IgD-negative memory B cell (primary cell): ENCODE data around the gene U2AF2. TPM values are rescaled to one million over a fixed set of nuclear protein-coding genes. Genes with fewer than 3 reads are reported as not detected.

Source experiments
- H3K27ac Mint-ChIP-seq, 3 donors: one replicate each; pipeline ENCODE4 v1.8.0; 2020 to 2022; ENCODE audit warnings: mild to moderate bottlenecking in 3 of 3, mixed read lengths in 3 of 3, moderate library complexity in 1 of 3
- H3K27me3 Mint-ChIP-seq: one replicate; pipeline ENCODE4 v1.8.0; 2021; ENCODE audit warnings: mixed read lengths
- H3K36me3 Mint-ChIP-seq: one replicate; pipeline ENCODE4 v1.8.0; 2020; ENCODE audit warnings: mild to moderate bottlenecking, mixed read lengths
- H3K4me1 Mint-ChIP-seq, 3 donors: one replicate each; pipeline ENCODE4 v1.8.0; 2020 to 2022; ENCODE audit warnings: mixed read lengths in 3 of 3, mild to moderate bottlenecking in 1 of 3
- H3K4me3 Mint-ChIP-seq, 4 donors: one replicate each; pipeline ENCODE4 v1.8.0; 2020 to 2022; ENCODE audit warnings: mild to moderate bottlenecking in 4 of 4, mixed read lengths in 4 of 4, moderate library complexity in 3 of 4
- H3K9me3 Mint-ChIP-seq, 3 donors: one replicate each; pipeline ENCODE4 v1.8.0; 2020 to 2021; ENCODE audit warnings: mixed read lengths in 3 of 3, mild to moderate bottlenecking in 1 of 3
- polyA plus RNA-seq: library from polyadenylated mRNA; unstranded; fragments of 300-500 nt; fragmentation: Illumina TruSeq; gene quantifications from one replicate; pipeline ENCODE4 v1.2.3, GENCODE V29; 2021

U2AF2 gene
- 14.2 TPM for polyA plus RNA-seq

DNA sequence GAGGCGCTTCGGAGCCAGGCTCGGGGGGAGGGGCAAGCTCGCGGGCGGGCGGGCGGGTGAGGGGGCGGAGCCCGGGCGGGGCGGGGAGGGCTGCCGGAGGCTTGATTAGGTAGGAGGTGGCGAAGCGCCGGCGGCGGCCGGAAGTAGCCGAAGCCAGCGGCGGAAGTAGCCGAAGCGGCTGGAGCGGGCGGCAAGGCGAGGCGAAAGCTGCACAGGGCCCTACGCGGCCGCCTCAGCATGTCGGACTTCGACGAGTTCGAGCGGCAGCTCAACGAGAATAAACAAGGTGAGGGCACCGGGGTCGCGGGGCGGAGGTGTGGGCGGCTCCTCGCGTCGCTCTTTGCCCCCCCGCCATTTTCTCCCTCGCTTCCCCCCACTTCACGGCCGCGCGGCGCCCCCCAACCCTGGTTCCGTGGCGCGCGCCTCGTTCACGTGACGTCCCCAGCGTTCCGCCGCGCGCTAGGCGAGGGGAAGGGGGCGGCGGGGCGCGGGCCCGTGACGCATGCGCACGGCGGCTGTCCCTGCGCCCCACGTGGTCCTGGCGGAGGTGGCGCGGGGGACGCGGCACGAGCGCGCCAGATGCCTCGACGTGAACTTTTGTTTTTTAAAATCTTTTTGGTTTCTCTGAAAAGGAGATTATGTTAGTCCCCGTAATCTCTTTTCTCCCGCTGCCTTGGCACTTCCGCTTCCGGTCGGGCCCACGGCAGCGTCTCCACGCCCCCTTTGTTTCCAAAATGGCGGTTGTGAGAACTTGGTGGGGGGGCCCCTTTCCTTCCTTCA, at the start of gene U2AF2:
U2AF2 (plus strand) TSS at position 168 of the 780 bp plus-strand sequence; CDS start at position 238, 70 bp downstream.
- Mint-ChIP-seq H3K9me3 (no peaks in the 10 kb centered on the region), H3K36me3 (peaks cover 3% of the 10 kb centered on the region), H3K4me1 (peaks cover 27 to 39% (median 32%) of the 10 kb centered on the region in 3 donors), H3K27me3 (no peaks in the 10 kb centered on the region), H3K4me3 (peak within 1 kb of the TSS; percentile 94 to 100 (median 96)), H3K27ac (peak within 1 kb of the TSS; percentile 93 to 100 (median 99))

- Mint-ChIP-seq H3K4me1 (peaks cover 17 to 40% (median 33%) of the 10 kb centered on the region in 3 donors), H3K36me3 (no peaks in the 10 kb centered on the region), H3K27ac (peak overlapping the region; percentile 91 to 93 (median 92)), H3K27me3 (no peaks in the 10 kb centered on the region), H3K9me3 (no peaks in the 10 kb centered on the region), H3K4me3 (peak overlapping the region; percentile 85 to 96 (median 90))
These were observed 49.6 kb upstream of the U2AF2 start for GRCh38 chr19:55605207-55605636.

DNA sequence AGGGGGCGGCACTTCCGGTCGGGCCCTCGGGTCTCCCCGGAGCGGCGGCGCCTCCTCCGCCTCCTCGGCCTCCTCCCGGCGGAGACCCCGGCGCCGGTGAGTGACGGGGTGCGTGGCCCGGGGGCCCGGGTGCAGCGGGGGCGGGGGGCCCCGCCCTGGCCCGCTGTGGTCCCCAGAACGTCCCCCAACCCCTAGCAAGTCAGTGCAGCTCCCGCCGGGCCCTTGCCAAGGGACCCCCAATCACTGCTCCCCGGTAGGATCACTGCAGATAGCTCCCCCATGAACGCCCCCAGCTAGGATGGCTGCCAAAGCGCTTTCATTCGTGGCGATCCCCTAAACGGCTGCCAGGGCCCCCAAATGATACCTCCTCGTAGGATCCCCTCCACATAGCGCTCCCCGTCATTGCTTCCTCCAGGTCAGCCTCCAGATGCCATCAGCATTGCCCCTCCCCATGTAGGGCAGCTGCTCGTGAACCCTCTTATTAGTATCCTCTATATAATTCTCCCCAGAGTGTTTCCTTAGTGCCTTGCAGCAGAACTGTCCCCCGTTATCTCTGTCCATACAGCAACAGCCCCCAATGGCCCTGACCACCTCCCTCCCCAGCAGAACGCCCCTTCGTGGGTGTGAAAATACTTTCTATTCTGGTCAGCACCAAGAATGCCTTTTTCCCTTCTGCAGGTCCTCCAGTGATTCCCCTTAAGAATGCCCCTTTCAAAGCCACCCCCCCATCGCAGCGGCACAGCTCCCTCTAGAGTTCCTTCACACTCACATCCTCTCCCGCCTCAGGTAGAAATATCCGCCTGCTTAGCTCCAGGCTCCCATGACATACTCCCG, 49.0 kb upstream of the U2AF2 start, which contains the start of gene ZNF865:
ZNF865 (plus strand) TSS at position 11 of the 834 bp plus-strand sequence. CDS start 7,972 bp downstream, outside the sequence.
- H3K9me3 Mint-ChIP-seq: no peaks in the 10 kb centered on the region
- H3K4me1 Mint-ChIP-seq: peaks cover 17 to 43% (median 37%) of the 10 kb centered on the region in 3 donors
- no peaks in the 10 kb centered on the region for H3K36me3 Mint-ChIP-seq
- peak within 1 kb of the TSS; percentile 87 to 99 (median 96) for H3K4me3 Mint-ChIP-seq
- peak within 1 kb of the TSS; percentile 91 to 95 (median 93) for H3K27ac Mint-ChIP-seq
- H3K27me3 Mint-ChIP-seq: no peaks in the 10 kb centered on the region

GRCh38 chr19:55606471-55606787, 48.4 kb upstream of the U2AF2 start:
- Mint-ChIP-seq H3K4me1 (peaks cover 13 to 43% (median 37%) of the 10 kb centered on the region in 3 donors), H3K9me3 (no peaks in the 10 kb centered on the region), H3K4me3 (peak overlapping the region; percentile 87 to 99 (median 96)), H3K27me3 (no peaks in the 10 kb centered on the region), H3K27ac (peak overlapping the region; percentile 91 to 95 (median 93)), H3K36me3 (no peaks in the 10 kb centered on the region)

DNA sequence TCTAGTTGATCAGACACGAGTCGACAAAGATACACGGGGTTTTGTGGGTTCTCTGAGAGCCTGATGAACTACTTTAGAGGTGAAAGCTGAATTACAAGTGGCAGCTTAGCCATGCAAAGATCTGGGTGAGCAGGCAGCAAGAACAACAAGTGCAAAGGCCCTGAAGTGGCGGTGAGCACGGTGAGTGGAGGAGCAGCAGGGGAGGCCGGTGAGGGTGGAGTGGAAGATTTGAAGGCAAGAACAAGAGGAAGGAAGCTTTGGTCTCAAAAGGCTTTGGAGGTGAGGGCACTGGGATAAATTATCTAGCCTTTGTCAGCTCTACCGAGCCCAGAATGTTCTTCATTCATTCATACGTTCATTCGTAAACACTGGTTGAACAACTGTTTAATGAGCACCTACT, 48.0 kb upstream of the U2AF2 start:
- H3K9me3 Mint-ChIP-seq: no peaks in the 10 kb centered on the region
- H3K4me1 Mint-ChIP-seq: peaks cover 13 to 44% (median 38%) of the 10 kb centered on the region in 3 donors
- H3K27me3 Mint-ChIP-seq: no peaks in the 10 kb centered on the region
- H3K27ac Mint-ChIP-seq: peak overlapping the region; percentile 84 to 93 (median 91)
- peak overlapping the region in 3 of 4 donors; percentile 45 to 87 (median 61) for H3K4me3 Mint-ChIP-seq
- H3K36me3 Mint-ChIP-seq: no peaks in the 10 kb centered on the region

- Mint-ChIP-seq H3K4me1 (peaks cover 20 to 54% (median 41%) of the 10 kb centered on the region in 3 donors), H3K9me3 (no peaks in the 10 kb centered on the region), H3K36me3 (no peaks in the 10 kb centered on the region), H3K27me3 (no peaks in the 10 kb centered on the region), H3K4me3 (no peak overlapping the region), H3K27ac (no peak overlapping the region)
These were observed 45.5 kb upstream of the U2AF2 start for GRCh38 chr19:55609326-55609725.

GRCh38 chr19:55611300-55611982, 43.4 kb upstream of the U2AF2 start:
- Mint-ChIP-seq H3K27me3 (no peaks in the 10 kb centered on the region), H3K36me3 (no peaks in the 10 kb centered on the region), H3K4me3 (peak overlapping the region in 1 of 4 donors; percentile 54), H3K9me3 (no peaks in the 10 kb centered on the region), H3K4me1 (peaks cover 20 to 43% (median 31%) of the 10 kb centered on the region in 3 donors), H3K27ac (peak overlapping the region in 1 of 3 donors; percentile 59)

GRCh38 chr19:55611983-55612645, 42.7 kb upstream of the U2AF2 start:
- H3K27ac Mint-ChIP-seq: peak overlapping the region in 1 of 3 donors; percentile 59
- H3K9me3 Mint-ChIP-seq: no peaks in the 10 kb centered on the region
- H3K36me3 Mint-ChIP-seq: no peaks in the 10 kb centered on the region
- peaks cover 15 to 37% (median 26%) of the 10 kb centered on the region in 3 donors for H3K4me1 Mint-ChIP-seq
- H3K4me3 Mint-ChIP-seq: peak overlapping the region in 3 of 4 donors; percentile 10 to 54 (median 46)
- H3K27me3 Mint-ChIP-seq: no peaks in the 10 kb centered on the region

DNA sequence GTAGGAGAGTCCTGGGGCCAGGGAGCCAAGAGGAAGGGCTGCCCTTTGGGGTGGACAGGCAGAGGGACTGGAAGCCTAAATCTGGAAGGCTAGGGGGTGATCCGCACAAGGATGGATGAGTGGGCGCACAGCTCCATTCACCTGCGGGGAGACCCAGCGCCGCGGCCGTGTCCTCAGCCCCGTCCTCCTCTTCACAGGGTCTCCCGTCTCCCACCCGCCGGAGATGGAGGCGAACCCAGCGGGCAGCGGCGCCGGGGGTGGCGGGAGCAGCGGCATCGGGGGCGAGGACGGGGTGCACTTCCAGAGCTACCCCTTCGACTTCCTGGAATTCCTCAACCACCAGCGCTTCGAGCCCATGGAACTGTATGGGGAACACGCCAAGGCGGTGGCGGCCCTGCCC, 41.4 kb upstream of the U2AF2 start:
- no peaks in the 10 kb centered on the region for H3K27me3 Mint-ChIP-seq
- H3K27ac Mint-ChIP-seq: no peak overlapping the region
- H3K36me3 Mint-ChIP-seq: no peaks in the 10 kb centered on the region
- H3K4me3 Mint-ChIP-seq: no peak overlapping the region
- peaks cover 11 to 32% (median 16%) of the 10 kb centered on the region in 3 donors for H3K4me1 Mint-ChIP-seq
- H3K9me3 Mint-ChIP-seq: no peaks in the 10 kb centered on the region

GRCh38 chr19:55613930-55614710, 40.7 kb upstream of the U2AF2 start:
- Mint-ChIP-seq H3K27me3 (no peaks in the 10 kb centered on the region), H3K36me3 (no peaks in the 10 kb centered on the region), H3K4me3 (no peak overlapping the region), H3K9me3 (no peaks in the 10 kb centered on the region), H3K4me1 (peaks cover 11 to 29% (median 13%) of the 10 kb centered on the region in 3 donors), H3K27ac (no peak overlapping the region)

GRCh38 chr19:55614711-55615542, 39.9 kb upstream of the U2AF2 start:
- no peaks in the 10 kb centered on the region for H3K36me3 Mint-ChIP-seq
- peaks cover 13 to 24% (median 13%) of the 10 kb centered on the region in 3 donors for H3K4me1 Mint-ChIP-seq
- H3K27me3 Mint-ChIP-seq: no peaks in the 10 kb centered on the region
- no peaks in the 10 kb centered on the region for H3K9me3 Mint-ChIP-seq
- no peak overlapping the region for H3K27ac Mint-ChIP-seq
- no peak overlapping the region for H3K4me3 Mint-ChIP-seq

- no peaks in the 10 kb centered on the region for H3K9me3 Mint-ChIP-seq
- no peaks in the 10 kb centered on the region for H3K36me3 Mint-ChIP-seq
- no peak overlapping the region for H3K27ac Mint-ChIP-seq
- H3K4me3 Mint-ChIP-seq: no peak overlapping the region
- peaks cover 10 to 23% (median 13%) of the 10 kb centered on the region in 3 donors for H3K4me1 Mint-ChIP-seq
- no peaks in the 10 kb centered on the region for H3K27me3 Mint-ChIP-seq
These were observed 39.1 kb upstream of the U2AF2 start for GRCh38 chr19:55615543-55616394.
